HG02970 (cell line): ENCODE data around the gene CLASP2.
"Not testable (repeated sequence)": the region's sequence is repeated elsewhere in the genome, so short reads cannot be mapped to it uniquely, and the experiment has no call there.

ENCODE experiments used
- ATAC-seq: cut with Tn5 transposase; IDR thresholded peaks from one replicate; pipeline ENCODE4 v1.9.1; 2021; ENCODE audit warnings: mild to moderate bottlenecking, moderate library complexity, moderate number of reproducible peaks; ENCODE audit not compliant: unreplicated experiment, low FRiP score

Gene CLASP2

DNA sequence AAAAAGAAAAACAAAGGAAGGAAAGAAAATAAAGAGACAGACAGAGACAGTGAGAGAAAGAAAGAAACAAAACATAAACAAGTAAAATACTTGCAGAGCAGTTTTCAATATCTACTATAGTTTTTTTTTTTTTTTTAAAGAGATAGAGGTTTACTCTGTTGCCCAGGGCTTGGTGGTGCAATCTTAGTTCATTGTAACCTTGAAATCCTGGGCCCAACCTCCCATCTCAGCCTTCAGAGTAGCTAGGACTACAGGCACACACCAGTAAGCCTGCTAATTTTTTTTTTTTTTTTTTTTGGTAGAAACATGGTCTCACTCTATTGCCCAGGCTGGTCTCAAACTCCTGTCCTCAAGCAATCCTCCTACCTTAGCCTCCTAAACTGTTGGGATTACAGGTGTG is 23.1 kb downstream of the CLASP2 start:
- no peak for ATAC-seq

DNA sequence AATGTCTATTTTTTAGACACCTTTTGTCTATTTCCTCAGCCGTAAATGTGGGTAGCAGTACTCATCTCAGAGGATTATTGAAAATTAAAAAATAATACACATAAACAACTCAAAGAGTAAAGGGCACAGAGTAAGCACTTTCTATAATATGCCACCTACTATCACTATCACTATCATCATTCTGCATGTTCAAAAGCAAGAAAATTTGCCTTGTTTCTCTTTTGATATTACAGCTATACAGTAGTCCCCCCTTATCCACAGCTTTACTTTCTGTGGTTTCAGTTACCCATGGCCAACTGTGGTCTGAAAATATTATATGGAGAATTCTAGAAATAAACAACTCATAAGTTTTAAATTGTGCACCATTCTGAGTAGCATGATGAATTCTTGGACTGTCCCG is 27.7 kb downstream of the CLASP2 start:
- ATAC-seq, result no peak

DNA sequence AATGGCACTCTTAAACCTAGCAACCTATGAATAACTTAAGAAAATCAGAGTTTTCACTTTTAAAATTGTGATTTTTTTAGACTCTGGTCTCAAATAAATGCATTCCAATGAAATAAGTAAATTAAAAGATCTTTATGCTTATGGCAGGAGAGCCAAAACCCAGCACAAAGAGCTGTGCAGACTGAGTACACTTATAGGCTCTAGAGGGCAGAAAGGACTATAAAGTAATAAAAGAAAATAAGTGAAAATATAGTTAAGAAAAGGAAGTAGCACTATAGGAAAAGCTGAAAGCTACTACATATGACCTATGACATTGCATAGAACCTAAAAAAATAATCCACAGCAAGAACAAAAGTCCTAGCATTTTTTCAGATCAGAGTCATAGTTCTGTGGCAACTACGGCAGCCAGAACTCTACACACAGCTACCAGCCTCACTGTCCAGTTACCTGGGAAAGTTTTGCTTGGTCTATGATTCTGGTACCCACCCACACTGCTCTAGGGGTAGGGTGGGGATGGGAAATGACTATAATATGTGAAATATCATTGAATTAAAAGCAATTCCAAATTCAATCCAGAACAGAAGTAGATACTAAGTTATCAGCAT is 30.5 kb downstream of the CLASP2 start:
- ATAC-seq, result no peak

DNA sequence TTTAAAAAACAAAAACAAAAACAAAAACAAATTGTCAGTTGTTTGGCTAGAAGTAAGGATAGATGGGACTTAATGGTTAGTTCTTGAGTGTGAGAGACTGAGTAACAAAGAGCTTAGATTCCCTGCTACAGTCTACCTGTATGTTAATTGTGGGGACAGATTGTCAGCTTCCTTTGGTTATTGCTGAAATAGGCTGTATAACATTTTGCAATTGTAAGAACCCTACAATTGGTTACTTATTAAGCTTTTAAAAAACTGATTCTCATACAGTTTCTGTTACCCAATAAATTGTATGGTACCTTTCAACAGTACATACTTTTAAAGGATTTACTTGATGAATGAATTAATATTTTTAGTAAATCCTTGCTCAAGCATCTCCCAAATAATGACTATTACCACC is 35.3 kb downstream of the CLASP2 start:
- ATAC-seq, result no peak

DNA sequence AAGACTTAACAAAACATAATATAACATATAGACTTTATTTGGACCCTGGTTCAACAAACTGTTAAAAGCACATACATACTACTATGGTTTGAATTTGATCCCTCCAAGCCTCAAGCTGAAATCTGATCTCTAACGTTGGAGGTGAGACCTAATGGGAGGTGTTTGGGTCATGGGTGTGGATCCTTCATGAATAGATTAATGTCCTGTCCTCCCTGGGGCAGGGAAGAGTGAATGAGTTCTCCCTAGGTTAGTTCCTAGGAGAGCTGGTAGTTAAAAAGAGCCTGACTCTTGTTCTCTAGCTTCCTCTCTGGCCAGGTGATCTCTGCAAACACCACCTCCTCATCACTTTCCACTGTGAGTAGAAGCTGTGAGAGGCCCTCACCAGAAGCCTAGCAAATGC is 36.4 kb downstream of the CLASP2 start:
- no peak for ATAC-seq

DNA sequence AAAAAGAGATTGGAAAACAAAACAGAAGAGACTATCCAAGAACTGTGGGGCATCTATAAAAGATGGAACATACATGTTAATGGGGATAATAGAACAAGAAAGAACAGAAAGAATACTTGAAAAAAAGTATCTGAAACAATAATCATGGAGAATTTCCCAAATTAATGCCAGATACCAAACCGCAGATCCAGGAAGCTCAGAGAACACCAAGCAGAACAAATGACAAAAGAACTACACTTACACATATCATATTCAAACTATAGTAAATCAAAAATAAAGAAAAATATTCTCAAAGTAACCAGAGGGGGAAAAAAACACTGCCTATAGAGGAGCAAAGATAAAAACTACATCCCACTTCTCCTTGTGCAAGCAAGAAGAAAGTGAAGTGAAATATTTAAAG is 40.0 kb downstream of the CLASP2 start:
- no peak for ATAC-seq

DNA sequence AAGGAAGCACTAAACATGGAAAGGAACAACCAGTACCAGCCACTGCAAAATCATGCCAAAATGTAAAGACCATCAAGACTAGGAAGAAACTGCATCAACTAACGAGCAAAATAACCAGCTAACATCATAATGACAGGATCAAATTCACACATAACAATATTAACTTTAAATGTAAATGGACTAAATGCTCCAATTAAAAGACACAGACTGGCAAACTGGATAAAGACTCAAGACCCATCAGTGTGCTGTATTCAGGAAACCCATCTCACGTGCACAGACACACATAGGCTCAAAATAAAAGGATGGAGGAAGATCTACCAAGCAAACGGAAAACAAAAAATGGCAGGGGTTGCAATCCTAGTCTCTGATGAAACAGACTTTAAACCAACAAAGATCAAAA is 44.6 kb downstream of the CLASP2 start:
- not testable (repeated sequence) for ATAC-seq

DNA sequence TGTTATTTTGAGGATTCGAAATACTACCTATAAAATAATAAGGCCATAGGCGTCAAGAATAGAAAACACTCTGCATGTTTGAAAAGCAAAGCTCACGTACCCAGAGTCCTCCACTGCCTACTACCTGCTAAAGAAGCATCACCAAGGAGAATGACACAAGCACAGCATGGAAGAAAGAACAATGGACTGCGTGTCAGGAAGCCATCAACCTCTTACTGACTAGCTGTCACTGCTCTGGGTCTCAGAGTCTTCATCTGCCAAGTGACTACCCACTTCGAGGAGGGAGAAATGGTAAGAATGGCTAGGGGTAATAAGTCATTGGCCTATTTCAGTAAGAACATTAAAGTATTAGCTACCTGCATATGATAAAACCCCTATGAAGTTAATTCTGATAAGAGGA is 49.4 kb downstream of the CLASP2 start:
- no peak for ATAC-seq

DNA sequence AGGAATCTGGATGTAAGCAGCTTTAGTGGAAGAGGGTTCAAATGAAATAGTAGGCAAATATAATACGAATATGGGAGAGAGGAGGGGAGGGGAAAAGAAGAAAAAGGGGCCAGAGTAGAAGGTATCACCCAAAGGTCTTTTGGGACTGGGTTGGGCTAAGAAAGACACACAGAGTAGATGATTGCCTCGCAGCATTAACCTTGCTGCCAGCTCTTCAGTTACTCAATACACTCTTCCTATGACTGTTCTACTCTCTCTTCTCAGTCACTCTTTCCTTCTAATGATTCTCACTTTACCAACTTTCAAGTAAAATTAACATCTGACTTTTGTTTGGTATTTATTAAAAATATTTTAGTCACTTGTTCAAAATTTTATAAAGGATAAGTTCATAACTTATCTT is 52.8 kb downstream of the CLASP2 start:
- ATAC-seq, result no peak

DNA sequence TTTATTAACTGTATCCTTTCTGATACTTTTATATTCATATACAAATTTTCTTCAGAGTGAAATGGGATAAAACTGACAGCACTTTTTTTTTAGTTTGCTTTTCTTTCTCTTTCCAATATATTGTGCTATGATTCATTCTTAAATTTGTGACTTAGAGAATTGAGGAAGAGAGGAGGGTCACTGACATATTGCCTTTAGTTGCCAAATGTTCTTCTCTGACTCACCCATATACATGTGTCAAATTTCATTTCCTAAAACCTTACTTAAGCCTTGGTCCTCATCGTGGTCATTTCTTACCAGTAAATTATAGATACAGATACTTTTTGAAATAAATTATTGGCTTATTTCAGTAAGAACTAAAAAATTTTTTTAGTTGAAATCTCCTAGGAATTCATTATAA is 53.9 kb downstream of the CLASP2 start:
- ATAC-seq, result no peak

DNA sequence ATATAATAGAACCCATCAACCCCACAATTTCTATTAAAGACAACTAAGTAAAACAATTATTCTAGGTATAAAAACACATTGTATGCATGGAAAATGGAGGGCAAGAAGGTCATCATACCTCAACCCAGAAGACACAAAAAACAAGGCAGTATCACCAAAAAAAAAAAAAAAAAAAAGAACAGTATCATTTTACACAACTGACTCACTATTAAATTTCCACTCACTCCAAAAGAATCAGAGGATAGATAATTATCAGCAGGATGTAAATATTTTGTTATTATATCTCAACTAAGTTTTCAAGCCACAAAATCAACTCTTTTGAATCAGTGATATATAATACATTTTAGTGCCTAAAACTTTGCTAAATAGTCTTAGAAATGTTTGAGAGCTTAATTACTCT is 55.0 kb downstream of the CLASP2 start:
- ATAC-seq, result no peak

DNA sequence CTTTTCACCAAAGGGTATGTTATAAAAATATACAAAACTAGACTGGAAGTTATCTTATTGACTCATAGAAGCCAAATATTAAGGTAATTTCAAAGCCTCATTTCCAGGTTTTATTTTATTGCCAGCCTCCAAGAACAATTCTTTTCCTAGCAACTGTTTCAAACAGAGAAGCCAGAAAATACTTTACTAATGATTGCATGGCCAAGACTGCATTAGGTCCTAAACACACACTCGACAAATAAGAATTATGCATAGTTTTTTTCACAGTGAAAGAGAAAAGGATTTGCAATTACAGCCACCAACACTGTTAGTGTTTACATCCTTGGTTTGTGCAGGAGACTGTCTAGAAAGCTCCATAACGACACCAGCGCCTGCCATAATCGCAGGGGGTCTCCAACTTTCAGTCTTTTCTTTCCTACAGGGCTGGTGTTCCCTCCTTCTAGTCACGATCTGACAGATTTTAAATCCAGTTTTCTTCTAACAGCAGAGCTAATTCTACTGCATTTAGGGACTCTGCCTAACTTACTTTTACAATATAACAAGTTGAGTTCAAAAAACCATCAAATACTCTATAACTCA is 58.1 kb downstream of the CLASP2 start:
- no peak for ATAC-seq

DNA sequence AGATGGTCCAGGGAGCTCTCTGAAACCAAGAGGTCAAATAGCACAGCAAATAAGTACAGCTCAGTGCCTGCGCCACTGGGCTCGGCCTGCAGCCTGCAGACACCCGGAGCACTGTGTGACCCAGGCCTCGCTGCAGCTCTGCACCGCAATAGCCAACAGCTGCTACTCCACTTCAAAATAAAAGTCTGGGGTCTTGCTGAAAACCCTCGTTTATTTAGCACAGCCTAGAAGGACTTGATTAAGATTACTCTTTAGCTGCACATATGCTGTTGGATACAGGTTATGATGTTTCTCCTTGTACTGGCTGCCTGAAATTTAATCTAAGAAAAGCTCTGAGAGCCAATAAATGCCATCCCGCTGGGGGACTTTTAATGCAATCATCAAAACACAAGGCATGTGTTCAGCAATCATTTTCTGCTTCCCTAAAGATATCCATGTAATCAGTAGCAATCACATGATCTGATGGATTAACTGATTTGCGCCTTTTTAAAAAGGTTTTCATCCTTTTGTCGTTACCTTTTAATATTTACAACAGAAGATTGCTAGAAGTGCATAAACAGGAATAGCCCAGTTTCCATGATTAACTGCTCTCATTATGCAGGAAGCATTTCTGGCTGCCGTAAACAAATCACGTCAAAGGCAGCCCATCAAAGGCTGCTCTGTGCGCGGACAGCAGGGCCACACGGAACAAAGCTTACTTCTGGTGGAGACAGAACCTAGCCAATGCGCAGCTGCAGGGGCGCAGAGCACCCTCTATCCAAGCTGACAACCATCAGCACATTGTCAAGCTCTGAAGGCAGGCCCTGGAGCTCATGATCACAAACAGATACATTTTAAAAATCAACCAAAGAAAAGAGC is 58.8 kb downstream of the CLASP2 start:
- peak; percentile 77 for ATAC-seq

DNA sequence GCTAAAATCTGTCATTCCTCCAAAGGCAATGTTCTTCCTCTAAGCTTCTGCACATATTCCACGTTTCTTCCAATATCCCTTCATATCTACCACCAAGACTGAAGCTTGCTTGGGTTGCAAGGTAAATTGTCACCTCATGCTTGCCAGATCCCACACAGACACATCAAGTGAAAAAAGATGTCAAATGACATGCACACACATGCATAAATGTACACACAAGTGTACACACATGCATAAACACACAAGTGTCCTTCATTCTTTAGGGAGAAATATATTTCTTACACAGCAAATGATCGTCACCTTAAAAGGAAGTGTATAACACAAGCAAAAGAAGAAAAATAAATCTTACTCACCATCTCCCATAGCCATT is 59.4 kb downstream of the CLASP2 start:
- no peak for ATAC-seq

DNA sequence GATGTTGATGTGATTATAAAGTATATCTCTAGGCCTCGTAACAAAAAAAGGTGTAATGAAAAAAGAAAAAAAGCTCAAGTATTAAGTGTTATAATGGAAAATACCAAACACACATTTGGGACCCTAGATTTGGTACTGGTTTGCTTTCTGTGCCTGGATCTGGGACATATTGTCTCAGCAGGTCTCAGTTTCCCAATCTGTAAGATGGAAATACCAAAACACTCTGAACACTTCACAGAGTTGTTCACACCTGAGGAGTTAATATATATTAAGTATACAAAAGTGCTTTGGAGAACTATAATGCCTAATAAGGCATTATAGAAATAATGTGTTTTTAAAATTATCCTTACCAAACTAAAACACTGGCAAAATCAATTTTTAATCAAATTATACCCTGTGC is 60.0 kb downstream of the CLASP2 start:
- no peak for ATAC-seq

DNA sequence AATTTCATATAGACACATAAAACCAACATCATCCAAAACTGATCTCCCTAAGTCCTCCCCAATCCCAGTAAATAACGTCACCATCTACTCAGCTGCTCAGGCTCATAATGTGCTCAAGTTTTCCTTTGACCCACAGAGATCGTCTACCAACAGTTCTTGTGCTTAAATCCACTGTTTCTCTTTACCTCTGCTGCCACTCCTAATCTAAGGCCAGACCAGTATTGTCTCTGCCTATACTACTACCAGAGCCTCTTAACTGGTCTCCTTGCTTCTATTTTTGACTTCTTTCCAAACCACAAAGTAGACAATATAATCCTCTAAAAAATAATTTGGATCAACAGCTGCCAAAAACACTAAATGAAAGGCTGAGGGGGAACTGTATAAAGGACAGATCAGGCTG is 65.3 kb downstream of the CLASP2 start:
- ATAC-seq, result no peak

DNA sequence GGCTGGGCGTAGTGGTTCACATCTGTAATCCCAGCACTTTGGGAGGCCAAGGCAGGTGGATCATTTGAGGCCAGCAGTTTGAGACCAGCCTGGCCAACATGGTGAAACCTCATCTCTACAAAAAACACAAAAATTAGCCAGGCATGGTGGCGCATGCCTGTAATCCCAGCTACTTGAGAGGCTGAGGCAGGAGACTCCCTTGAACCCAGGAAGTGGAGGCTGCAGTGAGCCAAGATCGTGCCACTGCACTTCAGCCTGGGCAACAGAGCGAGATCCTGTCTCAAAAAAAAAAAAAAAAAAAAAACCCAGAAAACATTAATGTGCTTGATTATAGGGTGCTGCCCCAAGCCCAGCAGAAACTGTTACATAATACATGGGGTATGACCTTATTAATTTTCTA is 67.0 kb downstream of the CLASP2 start:
- not testable (repeated sequence) for ATAC-seq

DNA sequence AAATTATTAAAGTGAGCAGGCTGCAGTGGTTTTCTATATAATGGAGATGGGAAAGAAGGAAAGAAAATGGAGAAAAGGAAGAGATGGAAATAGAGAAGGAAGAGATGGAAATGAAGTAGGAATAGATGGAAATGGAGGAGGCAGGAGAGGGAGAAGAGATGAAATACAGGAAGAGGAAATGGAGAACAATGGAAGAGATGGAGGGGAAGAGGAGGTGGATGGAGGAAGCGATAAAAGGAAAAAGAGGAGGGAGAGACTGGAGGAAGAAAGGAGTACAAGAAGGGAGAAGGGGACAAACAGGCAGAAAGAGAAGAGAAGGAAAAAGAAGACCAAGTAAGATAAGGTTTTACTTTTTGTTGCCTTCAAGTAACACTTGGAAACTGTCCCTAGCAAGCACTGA is 67.6 kb downstream of the CLASP2 start:
- ATAC-seq, result no peak

DNA sequence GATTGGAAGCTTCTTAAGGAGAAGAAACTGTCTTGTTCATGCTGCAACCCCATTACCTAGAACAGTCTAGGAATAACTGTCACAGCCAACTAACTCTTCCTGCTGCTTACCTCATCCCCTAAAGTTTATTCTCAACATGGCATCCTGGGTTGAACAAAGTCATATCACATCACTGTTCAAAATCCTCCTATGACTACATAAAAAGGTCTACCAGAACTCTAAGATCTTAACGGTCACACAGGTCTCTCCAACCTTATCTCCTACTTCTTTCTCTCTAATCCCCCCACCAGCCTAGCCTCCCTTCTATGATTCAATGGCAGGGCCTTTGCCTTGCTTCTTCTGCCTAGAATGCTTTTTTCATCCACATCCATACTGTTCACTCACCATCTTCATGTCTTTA is 69.3 kb downstream of the CLASP2 start:
- no peak for ATAC-seq

DNA sequence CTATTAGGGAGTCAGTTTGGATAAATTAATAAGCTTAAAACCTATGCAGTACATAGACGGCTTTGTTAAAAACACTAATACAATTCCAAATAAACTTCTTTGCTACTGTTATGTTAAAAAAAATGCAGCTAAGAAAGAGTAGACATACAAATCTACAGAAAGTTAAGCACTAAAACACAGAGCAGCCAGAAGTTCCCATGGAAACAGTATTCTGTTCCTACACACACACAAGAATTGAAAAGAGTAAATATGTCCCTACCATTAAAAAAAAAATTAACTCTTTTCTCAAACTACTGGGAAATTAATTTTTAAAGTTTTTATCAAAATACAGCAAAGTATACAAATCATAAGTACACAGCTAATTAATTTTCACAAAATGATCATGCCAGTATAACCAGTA is 71.6 kb downstream of the CLASP2 start:
- ATAC-seq, result no peak

DNA sequence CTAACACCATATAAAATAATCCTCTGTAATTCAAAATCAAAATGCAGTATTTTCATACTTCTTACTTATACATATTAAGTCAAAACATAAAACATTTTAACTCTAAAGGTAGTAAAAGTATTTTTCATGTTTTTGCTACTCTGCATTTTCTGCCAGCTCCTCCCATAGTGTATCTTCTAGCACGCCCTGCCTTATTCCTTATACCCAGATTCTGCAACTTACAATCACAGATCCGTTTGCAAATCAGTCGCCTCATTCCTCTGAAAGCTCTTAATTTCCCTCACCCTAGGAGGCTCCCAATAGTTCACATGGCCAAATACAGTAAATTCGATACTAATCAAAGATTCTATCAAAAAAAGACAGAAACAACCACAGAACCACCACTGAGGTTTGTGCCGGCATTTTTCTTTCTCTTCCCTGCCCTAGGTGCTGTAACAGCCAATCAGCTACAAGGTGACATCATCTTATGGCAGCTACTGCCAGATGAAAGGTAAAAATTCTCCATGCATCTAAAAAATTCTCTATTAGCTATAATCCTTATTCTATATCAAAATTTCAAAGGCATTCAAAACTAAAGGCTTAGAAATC is 72.9 kb downstream of the CLASP2 start:
- no peak for ATAC-seq

DNA sequence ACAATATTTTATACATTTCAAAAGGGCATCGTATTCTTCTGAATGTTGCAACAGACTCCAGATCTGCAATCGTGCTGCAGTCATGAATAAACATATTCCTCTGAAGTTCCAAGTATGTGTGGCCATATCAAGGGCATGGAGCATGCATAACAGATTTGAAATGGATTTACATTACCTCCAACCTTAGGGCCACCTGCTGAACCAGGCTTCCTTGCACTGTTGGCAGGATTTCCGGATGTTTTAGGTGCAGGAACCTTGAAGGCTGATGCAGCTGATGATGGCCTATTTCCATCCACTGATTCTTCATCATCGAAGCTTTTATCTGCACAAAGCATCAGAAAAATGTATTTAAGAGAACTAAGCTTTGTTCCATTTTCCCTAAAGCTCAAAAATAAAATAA is 73.5 kb downstream of the CLASP2 start:
- ATAC-seq, result no peak
